K562 (cell line): ENCODE measurements around the gene RUNX1. TPM values are rescaled to one million over a fixed set of nuclear protein-coding genes. Genes with fewer than 3 reads are reported as not detected.

Experiments used
- ATAC-seq: fragments of 200-7000 bp; cut with Tn5 transposase; 3 replicates; pipeline ENCODE4 v1.9.1; 2020; ENCODE audit warnings: moderate library complexity
- BruUV-seq: library from RNA; stranded (reverse); fragments of 400-500 nt; replicated peaks from 2 replicates; lab custom pipeline; 2021; lab: Mats Ljungman, UMichigan
- CTCF ChIA-PET: fragments of 300-600 bp; formaldehyde crosslinking; extraction: SDS; loops from one replicate; lab custom pipeline; 2021; ENCODE audit warnings: low intra/inter-chr PET ratio; lab: Yijun Ruan, JAX
- POLR2A ChIA-PET: fragments of 300-600, 350-650 bp; sonication (Branson Sonifier 250); formaldehyde crosslinking; extraction: SDS; loops from one replicate; lab custom pipeline; 2021; ENCODE audit warnings: antibody characterized with exemption, inconsistent platforms; lab: Yijun Ruan, JAX
- DNase-seq, 4 experiments: peaks; one replicate each; pipeline versions ENCODE4 v3.0.0 to v3.0.0-alpha.2; 2011 to 2018; ENCODE audit warnings: low spot score in 3 of 4, mixed read lengths in 3 of 4; ENCODE audit errors: extremely low read depth in 1 of 4
- FAIRE-seq: peaks from 2 replicates; lab custom pipeline; 2011; peaks lifted over from hg19 to GRCh38; lab: Jason Lieb, UNC
- H2AFZ ChIP-seq: 2 replicates; pipeline ENCODE4 v1.6.0; 2011; ENCODE audit warnings: low read depth, low read length, control low read depth, inconsistent platforms
- H3K27ac ChIP-seq: fragments of 200-600 bp; 3 replicates; pipeline ENCODE4 v1.8.0; 2011; ENCODE audit warnings: low read depth, mild to moderate bottlenecking, control low read depth, inconsistent platforms, low read length, moderate library complexity, mixed read lengths; ENCODE audit errors: extremely low read depth
- H3K27me3 ChIP-seq, 2 experiments: fragments of 300-600 bp in 1 of 2; 2 replicates in 1 of 2; 3 replicates in 1 of 2; pipeline versions ENCODE4 v1.6.0 to v1.8.0; 2011; ENCODE audit warnings: inconsistent platforms in 2 of 2, low read length in 2 of 2, mild to moderate bottlenecking in 1 of 2, mixed read lengths in 1 of 2, moderate library complexity in 1 of 2; ENCODE audit not compliant: control insufficient read depth in 2 of 2, insufficient read depth in 2 of 2
- H3K36me3 ChIP-seq: fragments of 300-600 bp; 3 replicates; pipeline ENCODE4 v1.8.0; 2011; ENCODE audit warnings: mild to moderate bottlenecking, low read length, inconsistent platforms; ENCODE audit not compliant: control insufficient read depth, insufficient read depth
- H3K4me1 ChIP-seq, 2 experiments: fragments of 200-600 bp in 1 of 2; replicated peaks in 1 of 2; 2 replicates in 1 of 2; 3 replicates in 1 of 2; pipeline versions ENCODE4 v1.5.1 to v1.8.0; 2011; ENCODE audit warnings: inconsistent platforms in 2 of 2, low read length in 2 of 2, mild to moderate bottlenecking in 1 of 2, mixed read lengths in 1 of 2, moderate library complexity in 1 of 2; ENCODE audit not compliant: control insufficient read depth in 2 of 2, insufficient read depth in 2 of 2
- H3K4me2 ChIP-seq: 2 replicates; pipeline ENCODE4 v1.6.1; 2011; ENCODE audit warnings: low read length, control low read depth, inconsistent platforms, mixed read lengths; ENCODE audit not compliant: insufficient read depth
- H3K4me3 ChIP-seq: fragments of 200-600 bp; sonication (generic), shearing (Covaris generic); 2 replicates; pipeline ENCODE4 v1.5.1; 2016; ENCODE audit warnings: control low read depth, inconsistent platforms
- H3K79me2 ChIP-seq: fragments of 200-600 bp; 3 replicates; pipeline ENCODE4 v1.8.0; 2011; ENCODE audit warnings: low read length, inconsistent platforms; ENCODE audit not compliant: control insufficient read depth, insufficient read depth
- H3K9ac ChIP-seq, 2 experiments: 2 replicates each; pipeline versions ENCODE4 v1.6.0 to v1.6.1; 2011; ENCODE audit warnings: low read depth in 2 of 2, low read length in 2 of 2, control low read depth in 1 of 2, inconsistent platforms in 1 of 2, mild to moderate bottlenecking in 1 of 2, mixed read lengths in 1 of 2; ENCODE audit not compliant: insufficient read depth in 1 of 2
- H3K9me1 ChIP-seq: one replicate; pipeline ENCODE4 v1.6.0; 2011; ENCODE audit warnings: inconsistent platforms, mild to moderate bottlenecking, low read length, moderate library complexity; ENCODE audit not compliant: control insufficient read depth, insufficient read depth
- H3K9me3 ChIP-seq: replicated peaks from 2 replicates; pipeline ENCODE4 v1.5.1; 2011; ENCODE audit warnings: low read depth, low read length, inconsistent platforms; ENCODE audit not compliant: control insufficient read depth, insufficient read depth
- H4K20me1 ChIP-seq: replicated peaks from 2 replicates; pipeline ENCODE4 v1.6.1; 2011; ENCODE audit warnings: low read length, inconsistent platforms, mixed read lengths; ENCODE audit not compliant: control insufficient read depth, insufficient read depth
- CTBP1 ChIP-seq: fragments of 450-650 bp; IDR thresholded peaks from 2 replicates; pipeline ENCODE4 v1.6.1; 2016; ENCODE audit warnings: borderline replicate concordance
- DNMT1 ChIP-seq: fragments of 450-650 bp; IDR thresholded peaks from 2 replicates; pipeline ENCODE4 v1.6.1; 2016; ENCODE audit warnings: antibody characterized with exemption, mild to moderate bottlenecking
- MAFF ChIP-seq: IDR thresholded peaks from 2 replicates; pipeline ENCODE4 v1.6.1; 2012; ENCODE audit warnings: low read length, improper control_type of control experiment
- MBD1 ChIP-seq: fragments of 250-450 bp; sonication (Bioruptor Pico); IDR thresholded peaks from 2 replicates; pipeline ENCODE4 v1.8.0; 2022; ENCODE audit warnings: inconsistent platforms
- PKNOX1 ChIP-seq: fragments of 450-650 bp; IDR thresholded peaks from 2 replicates; pipeline ENCODE4 v1.6.1; 2016
- PRDM10 ChIP-seq: fragments of 450-650 bp; IDR thresholded peaks from 2 replicates; pipeline ENCODE4 v1.6.1; 2018; ENCODE audit not compliant: partially characterized antibody
- RBM22 ChIP-seq: fragments of 200-400 bp; formaldehyde crosslinking; IDR thresholded peaks from 2 replicates; pipeline ENCODE4 v1.6.1; 2018; ENCODE audit warnings: low read length, low read depth; ENCODE audit not compliant: poor library complexity, severe bottlenecking
- SMC3 ChIP-seq: conservative IDR thresholded peaks from 2 replicates; pipeline ENCODE4 v1.6.1; 2011; ENCODE audit warnings: low read depth, low read length, improper control_type of control experiment; ENCODE audit not compliant: insufficient read depth
- SRSF1 ChIP-seq: fragments of 200-400 bp; formaldehyde crosslinking; IDR thresholded peaks from 2 replicates; pipeline ENCODE4 v1.6.1; 2017; ENCODE audit warnings: mild to moderate bottlenecking, low read depth, low read length, moderate library complexity
- TAF15 ChIP-seq: fragments of 200-400 bp; formaldehyde crosslinking; IDR thresholded peaks from 2 replicates; pipeline ENCODE4 v1.6.1; 2017; ENCODE audit warnings: mild to moderate bottlenecking, low read depth, low read length, moderate library complexity
- ZBTB9 ChIP-seq: fragments of 450-650 bp; formaldehyde crosslinking; IDR thresholded peaks from 2 replicates; pipeline ENCODE4 v1.4.0; 2020; ENCODE audit warnings: mild to moderate bottlenecking, moderate library complexity
- ZNF121 ChIP-seq: sonication (generic); formaldehyde crosslinking; conservative IDR thresholded peaks from 2 replicates; pipeline ENCODE4 v1.8.0; 2022; ENCODE audit warnings: missing genetic modification reagents
- ZNF586 ChIP-seq: fragments of 450-650 bp; formaldehyde crosslinking; conservative IDR thresholded peaks from 2 replicates; pipeline ENCODE4 v1.4.0; 2020; ENCODE audit warnings: mild to moderate bottlenecking, moderate library complexity
- WGBS: fragments of 100-300 bp; shearing (Covaris generic); methylation state at CpG from one replicate; pipeline ENCODE4 v1.1.6; 2016; ENCODE audit warnings: low coverage, mixed read lengths; ENCODE audit not compliant: insufficient coverage; ENCODE audit errors: missing lambda C conversion rate; 5-methylcytosine and 5-hydroxymethylcytosine counted together
- in situ Hi-C: fragments of 300-500 bp; cut with MboI; formaldehyde crosslinking; loops from 4 replicates; pipeline ENCODE4 v1.15.0; 2018; ENCODE audit warnings: inconsistent platforms, mixed read lengths
- intact Hi-C: fragments of 100-400 bp; cut with micrococcal nuclease; formaldehyde crosslinking; loops from 2 replicates; pipeline ENCODE4 v1.14.2; 2022
- polyA plus RNA-seq, 8 experiments: library from polyadenylated mRNA; depleted of rRNA in 4 of 8; stranded (reverse) in 5 of 8; unstranded in 3 of 8; fragments of >200 nt; fragmentation: Nextera tagmentation in 2 of 8; fragmentation: Illumina TruSeq in 1 of 8; extraction: Ambion mirVana in 2 of 8; extraction: Trizol in 1 of 8; gene quantifications; 2 replicates each; pipeline versions ENCODE4 v1.2.1 to v1.2.3, GENCODE V29; 2011 to 2014; ENCODE audit warnings: inconsistent platforms in 1 of 8, missing spikeins in 1 of 8
- total RNA-seq, 7 experiments: library from RNA; depleted of rRNA in 6 of 7; stranded (reverse); fragments of >200 nt in 6 of 7; fragmentation: Illumina TruSeq in 2 of 7; extraction: Trizol in 2 of 7; gene quantifications; 2 replicates each; pipeline versions ENCODE4 v1.2.1 to v1.2.3, GENCODE V29; 2011 to 2021; ENCODE audit warnings: low replicate concordance in 1 of 7

RUNX1 gene
- total and polyA plus RNA-seq, 9 of the 15 experiments (the other 6 are each of a cell fraction or from before 2014, with no cell fraction given) = 2.2 to 68.6 (median 17.8) TPM

GRCh38 chr21:34996304-34997101 lies 52.6 kb downstream of the RUNX1 start:
- H3K79me2 ChIP-seq = no peaks in the 10 kb centered on the region; the same call in 2 of the 3 replicates
- H3K4me2 ChIP-seq = peak overlapping the region; percentile 49
- ATAC-seq (peak; percentile 79), FAIRE-seq (peak; percentile 91), DNase-seq (peak; percentile 55 to 92 (median 68))
- no peaks in the 10 kb centered on the region for H3K27me3 ChIP-seq
- ChIA-PET POLR2A (interaction anchor here (0.6 to 2.2 kb wide), 6 partner anchors 7 to 464 kb away, joined by 3 to 9 read pairs (median 4); no protein-coding TSS in a partner anchor), CTCF (no interaction called here)
- H3K27ac ChIP-seq = peak overlapping the region; percentile 75
- WGBS = 11% methylated on average over 8 of the region's 8 CpGs
- intact Hi-C loops (loop anchor here (5.0 kb wide), 1 partner anchor 89 kb away; no protein-coding TSS in a partner anchor), in situ Hi-C loops (no loop called here)
- H3K36me3 ChIP-seq = no peaks in the 10 kb centered on the region; the same call in 2 of the 3 replicates
- H3K4me3 ChIP-seq = no peak overlapping the region
- peak overlapping the region in 1 of 2 experiments; percentile 53; a peak in 3 of 4 replicates for H3K9ac ChIP-seq
- no TSS peak for BruUV-seq
- peaks cover 38 to 66% of the 10 kb centered on the region in 2 experiments for H3K4me1 ChIP-seq
- H2AFZ ChIP-seq = peak overlapping the region; percentile 88
- no peaks in the 10 kb centered on the region; the same call in 1 of the 2 replicates for H3K9me3 ChIP-seq
- H4K20me1 ChIP-seq = no peaks in the 10 kb centered on the region
- H3K9me1 ChIP-seq = no peaks in the 10 kb centered on the region
- no peak for TF ChIP-seq MBD1
- no peak for TF ChIP-seq ZNF121 (CRISPR knock-in tag)
- TF ChIP-seq TAF15 = no peak
- 0 out of 2 replicates have a peak, but pooled peaks have one; percentile 65 for TF ChIP-seq CTBP1
- peak; percentile 12 for TF ChIP-seq PRDM10
- no peak for TF ChIP-seq SMC3
- peak; percentile 65; the same call in 1 of the 2 replicates for TF ChIP-seq PKNOX1
- peak; percentile 61; the same call in 1 of the 2 replicates for TF ChIP-seq ZBTB9
- TF ChIP-seq ZNF586 (CRISPR knock-in tag) = no peak
- no peak for TF ChIP-seq DNMT1
- TF ChIP-seq RBM22 = no peak
- TF ChIP-seq MAFF = peak; percentile 68
- no peak for TF ChIP-seq SRSF1
